Heart left ventricle (tissue), 13 donors: Measurements from ENCODE around the gene OPRPN.

ENCODE experiments used
- CTCF ChIP-seq, 12 donors: fragments of 200-600 bp; sonication (generic) in 4 of 12; IDR thresholded peaks; one replicate each; pipeline versions ENCODE4 v1.5.0 to v1.8.0; 2018 to 2022; ENCODE audit warnings: antibody characterized with exemption in 12 of 12, mild to moderate bottlenecking in 5 of 12
- POLR2A ChIP-seq, 2 donors: fragments of 450-650 bp; IDR thresholded peaks; one replicate each; pipeline ENCODE4 v1.6.1; 2017; ENCODE audit warnings: antibody characterized with exemption in 2 of 2, mild to moderate bottlenecking in 2 of 2, moderate library complexity in 2 of 2
- donor health status: ischemic (EF 13 %, LVEDD 7.1; RV severe dilation, severe dysfunction).
- donor health status: DM: no; HTN: yes; CAD: no.
- donor health status: DM: no; HTN: no; CAD: no.
- donor health status: ischemic (EF 25% LVEDD 6.9; RV normal size, moderate dysfunction).
- donor health status: ischemic (EF 25% LVEDD 5.7; RV mildly dilated, moderate dysfunction).
- donor health status: ischemic (EF 35%, LVEDD 5.7; RV mildly dilated, moderate dysfunction).
- donor health status: nonischemic (EF 11% LVEDD 7.7; RV severe dilation, severe dysfunction).
- donor health status: DM: yes; HTN: yes; CAD: no.
- donor health status: PGD.
- donor health status: ischemic (EF 29% LVEDD 5.4; RV normal size, mild dysfunction).
- donor health status: nonischemic (EF 23%, LVEDD 6.1; RV moderate dilation, normal function).

- TF ChIP-seq CTCF (IDR thresholded peaks at IDR 0.05) (no peak), POLR2A (IDR thresholded peaks at IDR 0.05) (no peak)
Measured at GRCh38 chr4:70359115-70359661, 38.6 kb upstream of the OPRPN start.
